Keratinocyte (primary cell): Measurements from ENCODE around the gene BICD1. TPM values are rescaled to one million over a fixed set of nuclear protein-coding genes. Genes with fewer than 3 reads are reported as not detected.

Experiments
- DNase-seq: peaks from one replicate; pipeline ENCODE4 v3.0.0-alpha.2; 2011; ENCODE audit warnings: low read depth, missing footprints, low spot score
- FAIRE-seq: peaks from 2 replicates; lab custom pipeline; 2011; peaks lifted over from hg19 to GRCh38; lab: Jason Lieb, UNC
- H2AFZ ChIP-seq: 2 replicates; pipeline ENCODE4 v1.6.0; 2012; ENCODE audit warnings: low read length, control low read depth, inconsistent platforms; ENCODE audit not compliant: control insufficient read depth
- H3K27ac ChIP-seq: 2 replicates; pipeline ENCODE4 v1.5.1; 2011; ENCODE audit warnings: low read length; ENCODE audit not compliant: control insufficient read depth, insufficient read depth
- H3K27me3 ChIP-seq: 3 replicates; pipeline ENCODE4 v1.6.0; 2011; ENCODE audit warnings: low read length; ENCODE audit not compliant: control insufficient read depth, insufficient read depth; ENCODE audit errors: extremely low read depth
- H3K36me3 ChIP-seq, 2 experiments: 2 replicates in 1 of 2; 3 replicates in 1 of 2; pipeline ENCODE4 v1.5.1; 2011; ENCODE audit warnings: low read length in 2 of 2, mild to moderate bottlenecking in 1 of 2; ENCODE audit not compliant: control insufficient read depth in 2 of 2, insufficient read depth in 2 of 2; ENCODE audit errors: extremely low read depth in 1 of 2
- H3K4me1 ChIP-seq: 3 replicates; pipeline ENCODE4 v1.5.1; 2011; ENCODE audit warnings: low read length; ENCODE audit not compliant: control insufficient read depth, insufficient read depth; ENCODE audit errors: extremely low read depth
- H3K4me2 ChIP-seq: 3 replicates; pipeline ENCODE4 v1.6.0; 2011; ENCODE audit warnings: low read depth, low read length; ENCODE audit not compliant: control insufficient read depth, insufficient read depth; ENCODE audit errors: extremely low read depth
- H3K4me3 ChIP-seq, 3 experiments: fragments of 200-600 bp in 1 of 3; sonication (generic) in 1 of 3; 2 replicates in 2 of 3; 3 replicates in 1 of 3; pipeline ENCODE4 v1.5.1; 2011 to 2016; ENCODE audit warnings: low read length in 3 of 3, mild to moderate bottlenecking in 3 of 3, control low read depth in 2 of 3, inconsistent platforms in 1 of 3, low read depth in 1 of 3, mixed read lengths in 1 of 3, mixed run types in 1 of 3, moderate library complexity in 1 of 3; ENCODE audit not compliant: control insufficient read depth in 2 of 3, insufficient read depth in 2 of 3; ENCODE audit errors: extremely low read depth in 1 of 3
- H3K79me2 ChIP-seq: 2 replicates; pipeline ENCODE4 v1.6.0; 2012; ENCODE audit warnings: low read length; ENCODE audit not compliant: control insufficient read depth, insufficient read depth
- H3K9ac ChIP-seq: 3 replicates; pipeline ENCODE4 v1.6.0; 2011; ENCODE audit warnings: low read length; ENCODE audit not compliant: control insufficient read depth, insufficient read depth; ENCODE audit errors: extremely low read depth
- H3K9me1 ChIP-seq: 3 replicates; pipeline ENCODE4 v1.6.0; 2011; ENCODE audit warnings: low read length; ENCODE audit not compliant: control insufficient read depth, insufficient read depth; ENCODE audit errors: extremely low read depth
- H3K9me3 ChIP-seq: 2 replicates; pipeline ENCODE4 v1.5.1; 2012; ENCODE audit warnings: low read depth, low read length; ENCODE audit not compliant: control insufficient read depth
- H4K20me1 ChIP-seq: 3 replicates; pipeline ENCODE4 v1.6.0; 2011; ENCODE audit warnings: low read length; ENCODE audit not compliant: control insufficient read depth, insufficient read depth; ENCODE audit errors: extremely low read depth
- EZH2 ChIP-seq: IDR thresholded peaks from one replicate; pipeline ENCODE4 v1.6.1; 2012; ENCODE audit warnings: inconsistent platforms, mild to moderate bottlenecking, low read length, moderate library complexity
- dilution Hi-C: fragments of 300-500 bp; cut with MboI; formaldehyde crosslinking; loops from one replicate; pipeline ENCODE4 v1.7.0; 2020; ENCODE audit warnings: low sequenced_read_pairs; ENCODE audit not compliant: extremely low pct_ligation_motif_present
- polyA plus RNA-seq, 5 experiments: library from polyadenylated mRNA; depleted of rRNA in 3 of 5; stranded (reverse) in 3 of 5; stranded (forward) in 1 of 5; unstranded in 1 of 5; fragments of >200 nt; gene quantifications; 1 replicate in 1 of 5; 2 replicates in 3 of 5; 3 replicates in 1 of 5; pipeline versions ENCODE4 v1.2.1 to v1.2.3, GENCODE V29; 2011 to 2012; ENCODE audit warnings: missing spikeins in 2 of 5, low read depth in 1 of 5, low replicate concordance in 1 of 5
- TF ChIP-seq, protein P1 (sequence below), 3 experiments: IDR thresholded peaks in 1 of 3; conservative IDR thresholded peaks in 1 of 3; optimal IDR thresholded peaks in 1 of 3; 2 replicates in 2 of 3; 3 replicates in 1 of 3; pipeline versions ENCODE3 to v1.5.1; 2011; ENCODE audit warnings: low read length in 3 of 3, mild to moderate bottlenecking in 3 of 3, moderate library complexity in 2 of 3, control low read depth in 1 of 3, inconsistent platforms in 1 of 3; ENCODE audit not compliant: insufficient read depth in 2 of 3; ENCODE audit errors: extremely low read depth in 1 of 3

The BICD1 gene
- polyA plus RNA-seq, 1 donor (not counting 4 experiments of a cell fraction or from before 2014, with no cell fraction given): 10.2 TPM

DNA sequence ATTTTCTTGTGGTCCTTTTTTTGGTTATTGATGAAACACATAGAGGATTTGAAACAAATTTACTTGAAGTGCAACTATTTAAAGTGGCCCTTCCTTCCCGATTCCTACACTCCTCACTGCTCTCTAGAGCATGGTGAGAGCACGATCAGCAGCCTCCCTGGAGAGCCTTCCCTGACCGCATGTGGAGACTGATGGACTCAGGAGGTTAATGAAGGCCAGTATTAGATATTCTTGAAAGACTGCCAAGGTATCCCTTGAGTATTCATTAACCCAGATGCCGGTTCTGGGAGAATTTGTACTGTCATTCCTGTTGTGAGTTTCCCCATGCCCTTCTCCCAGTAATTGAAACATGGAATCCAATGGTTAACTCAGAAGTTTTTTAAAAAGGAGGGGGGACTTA, 189.9 kb downstream of the BICD1 start:
- DNase-seq (no peak), FAIRE-seq (no peak)
- Histone ChIP-seq H3K36me3 (no peaks in the 10 kb centered on the region), H4K20me1 (no peaks in the 10 kb centered on the region), H3K79me2 (no peaks in the 10 kb centered on the region), H3K9me1 (no peaks in the 10 kb centered on the region), H3K27ac (no peak overlapping the region), H3K4me3 (no peak overlapping the region), H3K4me2 (no peak overlapping the region), H3K4me1 (no peaks in the 10 kb centered on the region), H2AFZ (no peak overlapping the region), H3K27me3 (no peaks in the 10 kb centered on the region), H3K9ac (no peak overlapping the region), H3K9me3 (no peaks in the 10 kb centered on the region)
- dilution Hi-C loops: no loop called here
- TF ChIP-seq EZH2: no peak
- TF ChIP-seq, protein P1, sequence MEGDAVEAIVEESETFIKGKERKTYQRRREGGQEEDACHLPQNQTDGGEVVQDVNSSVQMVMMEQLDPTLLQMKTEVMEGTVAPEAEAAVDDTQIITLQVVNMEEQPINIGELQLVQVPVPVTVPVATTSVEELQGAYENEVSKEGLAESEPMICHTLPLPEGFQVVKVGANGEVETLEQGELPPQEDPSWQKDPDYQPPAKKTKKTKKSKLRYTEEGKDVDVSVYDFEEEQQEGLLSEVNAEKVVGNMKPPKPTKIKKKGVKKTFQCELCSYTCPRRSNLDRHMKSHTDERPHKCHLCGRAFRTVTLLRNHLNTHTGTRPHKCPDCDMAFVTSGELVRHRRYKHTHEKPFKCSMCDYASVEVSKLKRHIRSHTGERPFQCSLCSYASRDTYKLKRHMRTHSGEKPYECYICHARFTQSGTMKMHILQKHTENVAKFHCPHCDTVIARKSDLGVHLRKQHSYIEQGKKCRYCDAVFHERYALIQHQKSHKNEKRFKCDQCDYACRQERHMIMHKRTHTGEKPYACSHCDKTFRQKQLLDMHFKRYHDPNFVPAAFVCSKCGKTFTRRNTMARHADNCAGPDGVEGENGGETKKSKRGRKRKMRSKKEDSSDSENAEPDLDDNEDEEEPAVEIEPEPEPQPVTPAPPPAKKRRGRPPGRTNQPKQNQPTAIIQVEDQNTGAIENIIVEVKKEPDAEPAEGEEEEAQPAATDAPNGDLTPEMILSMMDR (optimal IDR thresholded peaks at IDR 0.05 in 1 of 3, IDR thresholded peaks at IDR 0.05 in 1 of 3, conservative IDR thresholded peaks at IDR 0.05 in 1 of 3; ENCODE audit: extremely low read depth in 1 of 3, insufficient read depth in 2 of 3, low read length in 3 of 3): no peak

DNA sequence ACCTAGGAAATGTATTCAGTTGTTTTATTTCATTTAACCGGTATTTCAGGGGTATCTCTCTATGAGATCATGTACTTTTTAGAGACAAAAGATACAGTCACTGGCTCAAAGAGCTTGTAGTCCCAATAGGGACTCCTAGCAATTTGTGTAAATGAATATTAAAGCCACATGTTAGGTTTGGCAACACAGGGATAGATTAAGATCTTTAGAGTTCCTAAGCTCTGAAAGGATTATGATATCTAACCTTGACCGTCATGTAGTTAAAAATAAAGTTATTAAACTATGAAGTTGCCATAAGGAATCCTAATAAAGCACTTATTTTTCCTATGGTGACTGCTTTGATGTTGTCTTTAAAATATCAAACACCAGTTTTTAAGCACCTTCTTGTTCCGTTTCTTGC, 192.3 kb downstream of the BICD1 start:
- Histone ChIP-seq H3K4me1 (no peaks in the 10 kb centered on the region), H3K36me3 (no peaks in the 10 kb centered on the region), H3K79me2 (no peaks in the 10 kb centered on the region), H2AFZ (no peak overlapping the region), H3K4me2 (no peak overlapping the region), H3K9me3 (no peaks in the 10 kb centered on the region), H3K9me1 (no peaks in the 10 kb centered on the region), H3K9ac (no peak overlapping the region), H3K4me3 (no peak overlapping the region), H3K27ac (no peak overlapping the region), H4K20me1 (no peaks in the 10 kb centered on the region), H3K27me3 (no peaks in the 10 kb centered on the region)
- DNase-seq (no peak), FAIRE-seq (no peak)
- dilution Hi-C loops: no loop called here
- no peak for TF ChIP-seq EZH2
- TF ChIP-seq, protein P1 (optimal IDR thresholded peaks at IDR 0.05 in 1 of 3, IDR thresholded peaks at IDR 0.05 in 1 of 3, conservative IDR thresholded peaks at IDR 0.05 in 1 of 3; ENCODE audit: extremely low read depth in 1 of 3, insufficient read depth in 2 of 3, low read length in 3 of 3): no peak
